ENCODE results near the gene IGFBP3. TPM values are rescaled to one million over a fixed set of nuclear protein-coding genes. Genes with fewer than 3 reads are reported as not detected.
A peak's percentile ranks its signal among the peaks of the same experiment; 100 is the strongest.

IGFBP3 gene
- total RNA-seq, 2 donors from 2014 or later: 122 to 251 TPM

GRCh38 chr7:45888185-45888992 lies 32.7 kb downstream of the IGFBP3 start, which contains the start of gene IGFBP1:
IGFBP1 (plus strand) TSS chr7:45888488; CDS start chr7:45888653, 165 bp downstream.
- H3K36me3 ChIP-seq: no peaks in the 10 kb centered on the region
- no peaks in the 10 kb centered on the region for H3K9me3 ChIP-seq
- no peak within 1 kb of the TSS for H3K27ac ChIP-seq
- peaks cover 0 to 11% of the 10 kb centered on the region in 2 donors for H3K4me1 ChIP-seq
- H3K4me3 ChIP-seq: peak within 1 kb of the TSS in 1 of 2 donors; percentile 41
- TF ChIP-seq CTCF (IDR thresholded peaks at IDR 0.05): no peak
- DNase-seq (ENCODE audit: low spot score): no peak
- no peaks in the 10 kb centered on the region for H3K27me3 ChIP-seq

GRCh38 chr7:45886931-45887667 lies 34.0 kb downstream of the IGFBP3 start:
- TF ChIP-seq CTCF (IDR thresholded peaks at IDR 0.05): no peak
- Histone ChIP-seq H3K4me3 (no peak overlapping the region), H3K9me3 (no peaks in the 10 kb centered on the region), H3K27me3 (no peaks in the 10 kb centered on the region), H3K27ac (no peak overlapping the region), H3K4me1 (peaks cover 0 to 11% of the 10 kb centered on the region in 2 donors), H3K36me3 (no peaks in the 10 kb centered on the region)
- no peak for DNase-seq (ENCODE audit: low spot score)

- Histone ChIP-seq H3K27me3 (no peaks in the 10 kb centered on the region), H3K27ac (no peak overlapping the region), H3K36me3 (no peaks in the 10 kb centered on the region), H3K4me3 (no peak overlapping the region), H3K9me3 (no peaks in the 10 kb centered on the region), H3K4me1 (peaks cover 0 to 11% of the 10 kb centered on the region in 2 donors)
- no peak for TF ChIP-seq CTCF (IDR thresholded peaks at IDR 0.05)
- DNase-seq (ENCODE audit: low spot score): no peak
Observed at GRCh38 chr7:45885264-45885882, 35.7 kb downstream of the IGFBP3 start.

- H3K4me1 ChIP-seq: peaks cover 0 to 11% of the 10 kb centered on the region in 2 donors
- no peak for DNase-seq (ENCODE audit: low spot score)
- H3K4me3 ChIP-seq: no peak overlapping the region
- H3K27ac ChIP-seq: no peak overlapping the region
- no peaks in the 10 kb centered on the region for H3K27me3 ChIP-seq
- TF ChIP-seq CTCF (IDR thresholded peaks at IDR 0.05): no peak
- H3K9me3 ChIP-seq: peaks cover 0 to 4% of the 10 kb centered on the region in 2 donors
- H3K36me3 ChIP-seq: no peaks in the 10 kb centered on the region
Observed at GRCh38 chr7:45884136-45884535, 36.9 kb downstream of the IGFBP3 start.

- Histone ChIP-seq H3K36me3 (no peaks in the 10 kb centered on the region), H3K4me3 (no peak overlapping the region), H3K27ac (no peak overlapping the region), H3K4me1 (no peaks in the 10 kb centered on the region), H3K27me3 (no peaks in the 10 kb centered on the region), H3K9me3 (peaks cover 0 to 17% of the 10 kb centered on the region in 2 donors)
- TF ChIP-seq CTCF (IDR thresholded peaks at IDR 0.05): no peak
- no peak for DNase-seq (ENCODE audit: low spot score)
Observed at GRCh38 chr7:45882465-45882810, 38.6 kb downstream of the IGFBP3 start.

Measured in right atrium auricular region (tissue), 2 donors.